Measurements from ENCODE around the gene CRISP1.
"Not testable (repeated sequence)": the region's sequence is repeated elsewhere in the genome, so short reads cannot be mapped to it uniquely, and the experiment has no call there.

The CRISP1 gene

GRCh38 chr6:49866485-49866943, at the start of gene CRISP1:
TSS of gene CRISP1 (minus strand) at chr6:49866535. CDS start at chr6:49857400, 9,135 bp downstream.
- DNase-seq (ENCODE audit: low read depth in 3 of 3, low spot score in 1 of 3) = no peak

GRCh38 chr6:49915035-49915434, 48.7 kb upstream of the CRISP1 start:
- no peak for DNase-seq (ENCODE audit: low read depth in 3 of 3, low spot score in 1 of 3)

DNA sequence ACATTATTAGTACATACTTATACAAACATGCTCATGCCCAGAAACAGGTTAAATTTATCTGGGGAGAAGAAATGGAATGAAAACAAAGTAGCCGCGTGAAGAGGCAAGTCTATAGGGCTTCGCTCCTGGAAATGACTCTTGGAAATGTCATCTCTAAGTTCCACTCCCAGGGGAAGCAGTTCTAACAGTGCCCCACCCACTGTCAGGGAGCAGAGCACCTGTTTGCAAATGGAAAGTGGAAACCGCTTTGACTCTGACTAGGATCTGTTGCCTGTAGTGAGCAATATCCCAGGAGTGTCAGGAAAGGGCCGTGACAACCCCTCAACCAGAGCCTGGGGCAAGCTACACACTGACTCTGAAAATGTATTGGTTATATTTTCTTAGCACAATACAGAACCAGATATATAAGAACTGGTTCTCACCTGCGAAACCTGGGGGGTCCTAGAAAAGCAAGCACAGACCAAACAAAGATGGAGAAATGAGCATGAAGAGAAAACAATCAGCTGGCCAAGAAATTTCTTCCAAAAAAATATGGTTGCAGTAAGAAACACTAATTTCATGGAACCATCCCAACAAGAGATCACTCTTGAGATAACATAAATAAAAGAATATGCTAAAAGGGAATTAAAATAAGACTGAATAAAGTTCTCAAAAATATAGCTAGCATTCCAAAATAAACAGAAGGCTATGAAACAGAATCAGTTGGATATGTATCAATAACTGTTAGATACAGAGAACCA, 47.5 kb upstream of the CRISP1 start:
- no peak for DNase-seq (ENCODE audit: low read depth in 3 of 3, low spot score in 1 of 3)

DNA sequence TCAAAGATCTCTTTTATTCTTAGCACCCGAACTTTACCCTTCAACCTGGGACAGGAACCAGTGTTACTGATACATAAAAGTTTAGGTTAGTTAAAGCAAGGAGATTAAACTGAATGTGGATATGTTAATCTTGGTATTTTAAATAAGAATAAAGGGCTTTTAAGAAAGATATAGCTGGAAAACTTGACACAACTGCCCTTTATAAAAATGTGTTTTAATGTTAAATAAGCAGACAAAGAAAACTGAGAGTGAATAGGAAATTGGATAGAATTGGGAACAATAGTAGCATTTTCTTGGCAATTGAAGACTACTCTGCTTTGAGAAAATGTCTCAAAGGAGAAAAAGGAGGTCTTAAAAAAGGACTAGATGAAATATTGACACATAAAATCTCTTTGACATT, 45.9 kb upstream of the CRISP1 start:
- DNase-seq (ENCODE audit: low read depth in 3 of 3, low spot score in 1 of 3) = no peak

GRCh38 chr6:49911252-49911651, 44.9 kb upstream of the CRISP1 start:
- no peak for DNase-seq (ENCODE audit: low read depth in 3 of 3, low spot score in 1 of 3)

GRCh38 chr6:49909563-49909962, 43.2 kb upstream of the CRISP1 start:
- no peak for DNase-seq (ENCODE audit: low read depth in 3 of 3, low spot score in 1 of 3)

GRCh38 chr6:49906526-49906925, 40.2 kb upstream of the CRISP1 start:
- no peak for DNase-seq (ENCODE audit: low read depth in 3 of 3, low spot score in 1 of 3)

- no peak for DNase-seq (ENCODE audit: low read depth in 3 of 3, low spot score in 1 of 3)
These were observed 39.0 kb upstream of the CRISP1 start for GRCh38 chr6:49905296-49905695.

DNA sequence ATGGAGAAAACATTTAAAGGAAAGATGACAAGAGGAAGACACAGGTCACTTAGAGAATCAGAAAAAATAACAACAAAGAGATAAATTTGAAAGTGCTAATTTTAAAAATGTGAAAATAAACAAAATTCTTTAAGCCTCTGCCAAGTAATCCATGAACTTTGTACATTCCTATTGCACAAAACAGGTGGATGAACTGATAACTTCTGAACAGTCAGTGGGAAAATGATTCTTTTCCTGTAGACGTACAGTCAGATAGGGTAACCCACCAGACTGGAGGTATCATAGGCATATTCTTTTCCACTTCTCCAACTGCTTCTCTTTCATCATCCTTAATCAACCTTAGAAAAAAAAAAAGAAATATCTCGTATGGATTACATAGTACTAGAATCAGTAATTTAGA, 36.5 kb upstream of the CRISP1 start:
- DNase-seq (ENCODE audit: low read depth in 3 of 3, low spot score in 1 of 3) = no peak

GRCh38 chr6:49898904-49899566, 32.7 kb upstream of the CRISP1 start:
- no peak for DNase-seq (ENCODE audit: low read depth in 3 of 3, low spot score in 1 of 3)

GRCh38 chr6:49895553-49895952, 29.2 kb upstream of the CRISP1 start:
- not testable (repeated sequence) for DNase-seq (ENCODE audit: low read depth in 3 of 3, low spot score in 1 of 3)

DNA sequence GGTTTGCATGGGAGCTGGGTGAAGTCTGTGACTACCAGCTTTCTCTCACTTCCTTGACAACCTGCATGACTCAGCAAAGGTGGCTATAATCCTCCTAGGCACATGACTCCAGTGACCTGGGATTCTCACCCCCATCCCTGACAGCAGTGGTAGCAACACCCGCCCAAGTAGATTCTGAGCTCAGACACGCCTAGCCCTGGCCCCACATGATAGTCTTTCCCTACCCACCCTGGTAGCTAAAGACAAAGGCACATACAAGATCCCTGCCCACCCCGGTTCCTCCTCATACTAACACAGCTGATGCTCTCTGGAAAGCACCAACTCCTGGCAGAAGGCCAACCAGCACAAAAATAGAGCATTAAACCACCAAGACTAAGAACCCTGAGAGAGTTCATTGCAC, 25.9 kb upstream of the CRISP1 start:
- DNase-seq (ENCODE audit: low read depth in 3 of 3, low spot score in 1 of 3) = no peak

DNA sequence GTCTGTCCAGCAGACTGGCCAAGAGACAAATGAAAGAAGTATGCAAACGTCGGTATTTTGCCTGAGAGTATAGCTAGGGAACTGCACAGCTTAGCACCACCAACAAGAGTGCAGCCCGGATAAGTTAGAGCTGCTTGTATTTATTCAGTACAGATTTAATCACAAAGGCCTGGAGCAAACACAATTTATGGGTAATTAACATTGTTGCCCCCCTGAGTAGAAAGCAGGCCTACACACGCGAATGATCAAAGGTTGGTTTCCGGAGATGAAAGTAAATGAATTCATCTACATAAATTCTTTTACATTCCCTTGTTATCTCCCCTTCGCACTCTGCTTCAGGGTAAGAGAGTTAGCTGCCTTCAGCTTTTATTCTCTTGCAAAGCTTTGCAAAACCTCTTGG, 24.7 kb upstream of the CRISP1 start:
- DNase-seq (ENCODE audit: low read depth in 3 of 3, low spot score in 1 of 3) = no peak

DNA sequence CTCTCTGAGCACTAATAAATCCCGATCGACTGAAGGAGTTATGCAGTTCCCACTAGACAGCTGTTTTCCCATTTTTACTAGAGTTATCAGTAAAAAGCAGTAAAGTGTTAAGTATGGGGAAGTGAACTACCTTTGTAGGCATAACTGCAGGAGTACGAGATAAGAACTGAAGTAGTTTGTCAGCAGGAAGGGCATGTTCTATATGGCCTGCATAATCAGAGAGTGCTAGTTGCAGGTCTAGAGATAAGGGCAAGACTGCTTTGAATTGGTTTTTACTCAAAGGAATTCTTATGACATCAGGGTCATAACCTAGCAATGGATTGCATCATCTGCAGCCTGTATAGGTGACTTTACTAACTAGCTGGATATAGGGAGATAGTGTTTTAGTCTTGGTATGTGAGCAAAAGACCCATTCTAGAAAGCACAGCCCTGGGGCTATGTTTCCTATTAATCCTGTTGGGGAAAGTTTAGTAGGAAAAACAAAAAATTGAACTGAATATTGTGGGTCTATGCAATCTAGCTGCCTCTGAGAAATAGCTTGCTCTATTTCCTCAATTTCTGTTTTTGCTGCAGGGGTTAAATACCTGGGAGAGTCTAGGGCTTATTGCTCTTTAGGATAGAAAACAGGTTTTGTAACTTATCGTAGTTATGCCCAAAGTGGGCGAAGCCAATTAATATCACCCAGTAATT, 22.6 kb upstream of the CRISP1 start:
- no peak for DNase-seq (ENCODE audit: low read depth in 3 of 3, low spot score in 1 of 3)

DNA sequence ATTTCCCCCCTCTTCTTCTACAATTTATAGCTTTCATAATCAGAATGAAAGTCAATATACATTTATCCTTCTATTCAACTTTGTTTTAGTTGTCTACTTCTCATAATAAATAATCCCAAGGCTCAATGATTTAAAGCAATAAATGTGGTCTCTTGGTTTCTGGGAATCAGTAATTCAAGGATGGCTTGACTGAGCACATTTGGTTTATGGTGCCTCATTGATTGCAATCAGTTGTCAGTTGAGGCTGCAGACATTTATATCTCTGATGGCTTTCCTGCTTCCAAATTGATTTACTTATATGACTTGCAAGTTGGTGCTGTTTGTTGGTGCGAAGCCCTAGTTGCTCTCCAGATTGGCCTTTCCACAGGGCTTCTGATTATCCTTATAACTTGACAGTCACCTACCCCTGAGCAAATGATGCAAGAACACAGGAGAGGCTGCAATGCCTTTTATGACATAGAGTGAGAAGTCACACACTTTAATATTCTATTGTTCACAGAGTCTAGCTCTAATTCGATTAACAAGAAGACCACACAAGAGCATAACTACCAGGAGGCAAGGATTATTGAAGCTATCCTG, 2.7 kb upstream of the CRISP1 start:
- DNase-seq (ENCODE audit: low read depth in 3 of 3, low spot score in 1 of 3) = no peak

- DNase-seq (ENCODE audit: low read depth in 3 of 3, low spot score in 1 of 3) = no peak
These were observed 10.1 kb downstream of the CRISP1 start for GRCh38 chr6:49856282-49856681.

- DNase-seq (ENCODE audit: low read depth in 3 of 3, low spot score in 1 of 3) = no peak
These were observed 11.1 kb downstream of the CRISP1 start for GRCh38 chr6:49855221-49855620.

DNA sequence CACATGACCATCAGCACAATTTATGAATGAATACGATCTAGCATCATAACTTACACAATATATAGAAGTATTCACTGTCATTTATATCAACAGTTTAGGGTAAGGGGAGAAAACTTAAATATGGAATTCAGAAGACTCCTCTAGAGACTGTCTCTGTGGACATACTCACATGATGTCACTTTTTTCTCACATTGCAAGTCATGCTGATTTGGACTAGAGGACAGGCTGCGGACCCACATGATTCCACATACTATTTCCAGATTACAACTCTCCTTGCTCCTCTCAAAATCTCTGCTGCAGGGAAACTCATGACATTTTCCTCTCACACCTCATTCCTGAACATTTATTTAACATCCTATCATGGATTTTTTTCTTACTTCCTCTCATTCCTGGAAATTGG, 13.4 kb downstream of the CRISP1 start:
- DNase-seq (ENCODE audit: low read depth in 3 of 3, low spot score in 1 of 3) = no peak

DNA sequence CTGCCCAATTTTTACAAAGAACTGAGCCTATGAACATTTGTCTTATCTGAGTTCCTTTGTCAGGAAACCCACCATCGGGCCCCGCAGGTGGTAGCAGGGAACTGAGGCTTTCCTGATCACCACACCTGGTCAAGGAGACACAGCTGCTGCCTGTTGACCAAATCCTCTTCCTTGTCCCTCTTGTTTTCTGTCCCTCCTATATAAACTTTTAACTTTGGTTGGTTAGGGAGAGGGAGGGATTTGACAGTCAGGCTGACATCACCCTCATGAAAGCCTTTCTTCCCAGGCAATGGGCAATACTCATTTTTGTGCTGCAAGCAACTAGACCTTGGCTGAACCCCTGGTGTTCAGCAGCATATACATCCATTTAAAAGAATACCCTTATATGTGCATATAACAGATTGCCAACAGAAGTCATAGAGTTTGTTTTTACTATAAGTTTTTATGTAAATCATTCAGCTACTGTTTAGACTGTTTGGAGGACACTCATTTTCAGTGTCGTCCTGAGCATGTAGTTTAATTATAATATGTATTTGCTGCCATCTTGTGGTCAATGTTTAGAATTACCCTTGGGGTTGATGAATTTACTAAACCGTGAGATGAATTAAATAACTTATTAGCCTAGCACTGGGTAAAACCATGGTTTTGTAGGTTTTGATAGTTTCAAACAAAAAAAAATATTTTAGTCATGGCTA, 17.0 kb downstream of the CRISP1 start:
- DNase-seq (ENCODE audit: low read depth in 3 of 3, low spot score in 1 of 3) = no peak

DNA sequence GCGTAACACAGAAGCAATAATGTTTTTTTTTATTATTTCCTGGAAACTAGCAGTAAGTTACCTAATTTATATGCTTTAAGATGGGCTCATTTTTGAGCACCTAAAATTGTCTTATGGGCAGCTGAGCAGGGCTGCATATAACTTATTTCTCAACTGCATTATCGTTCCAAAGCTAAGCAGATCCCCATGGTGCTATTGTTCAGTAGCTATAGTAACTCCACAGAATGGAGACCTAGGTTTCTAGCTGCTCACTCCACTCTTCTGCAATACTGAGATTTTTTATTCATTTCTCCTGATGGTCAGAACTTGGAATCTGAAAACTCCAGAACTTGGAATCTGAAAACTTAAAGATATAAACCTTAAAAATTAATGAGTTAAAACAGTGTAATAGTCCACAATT, 18.7 kb downstream of the CRISP1 start:
- DNase-seq (ENCODE audit: low read depth in 3 of 3, low spot score in 1 of 3) = no peak

- DNase-seq (ENCODE audit: low read depth in 3 of 3, low spot score in 1 of 3) = no peak
These were observed 19.3 kb downstream of the CRISP1 start for GRCh38 chr6:49847014-49847413.
